ENCODE results near the gene CACNA2D3.

DNA sequence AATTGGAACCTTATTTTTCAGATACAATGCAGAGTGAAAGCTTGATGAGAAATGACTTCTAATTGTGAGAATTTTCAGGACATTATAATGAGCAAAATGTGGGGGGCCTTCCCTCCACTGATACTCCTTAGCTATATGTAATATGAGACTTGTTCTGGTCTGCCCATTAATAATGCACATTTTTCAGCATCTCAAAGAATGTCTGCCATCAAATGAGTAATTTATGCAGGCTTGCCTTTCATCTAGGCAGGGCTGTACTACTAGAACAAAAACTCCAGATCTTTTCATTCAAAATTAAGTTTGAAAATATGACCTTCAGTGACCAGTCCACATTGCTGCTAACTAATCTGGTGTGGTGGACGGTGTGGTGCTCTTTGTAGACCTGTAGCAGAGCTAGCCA is 678.1 kb downstream of the CACNA2D3 start:
- TF ChIP-seq TAF1 (IDR thresholded peaks at IDR 0.05; ENCODE audit: borderline replicate concordance, insufficient read depth, low read length) (no peak), SIN3A (IDR thresholded peaks at IDR 0.05; ENCODE audit: borderline replicate concordance, insufficient read depth, low read length) (no peak), POLR2AphosphoS5 (IDR thresholded peaks at IDR 0.05; ENCODE audit: low read depth, low read length) (no peak), FOXP2 (optimal IDR thresholded peaks at IDR 0.05; ENCODE audit: borderline replicate concordance, extremely low read depth, extremely low read length, insufficient read depth) (no peak)
